ENCODE measurements around the gene KIF20B.

The KIF20B gene

GRCh38 chr10:89701242-89702120 lies at the start of gene KIF20B:
TSS of gene KIF20B (plus strand) at chr10:89701590. CDS start at chr10:89705295, 3,705 bp downstream.
- Histone ChIP-seq H3K4me3 (ENCODE audit: low read depth in 1 of 2, low read length in 2 of 2) (peak within 1 kb of the TSS; percentile 92 to 97), H3K27ac (ENCODE audit: low read length) (peak within 1 kb of the TSS; percentile 79), H3K27me3 (ENCODE audit: low read depth, low read length) (no peaks in the 10 kb centered on the region), H3K9me3 (ENCODE audit: control insufficient read depth in 1 of 2, low read length in 2 of 2) (no peaks in the 10 kb centered on the region), H3K36me3 (ENCODE audit: control insufficient read depth in 1 of 2, insufficient read depth in 2 of 2, low read length in 2 of 2) (no peaks in the 10 kb centered on the region), H3K4me1 (ENCODE audit: control insufficient read depth in 1 of 2, insufficient read depth in 2 of 2, low read length in 2 of 2) (peaks cover 4 to 5% of the 10 kb centered on the region in 2 donors)

- Histone ChIP-seq H3K4me3 (ENCODE audit: low read depth in 1 of 2, low read length in 2 of 2) (no peak overlapping the region), H3K36me3 (ENCODE audit: control insufficient read depth in 1 of 2, insufficient read depth in 2 of 2, low read length in 2 of 2) (no peaks in the 10 kb centered on the region), H3K27me3 (ENCODE audit: low read depth, low read length) (no peaks in the 10 kb centered on the region), H3K9me3 (ENCODE audit: control insufficient read depth in 1 of 2, low read length in 2 of 2) (no peaks in the 10 kb centered on the region), H3K27ac (ENCODE audit: low read length) (no peak overlapping the region), H3K4me1 (ENCODE audit: control insufficient read depth in 1 of 2, insufficient read depth in 2 of 2, low read length in 2 of 2) (no peaks in the 10 kb centered on the region)
These were observed 49.3 kb upstream of the KIF20B start for GRCh38 chr10:89651916-89652573.

- Histone ChIP-seq H3K27me3 (ENCODE audit: low read depth, low read length) (no peaks in the 10 kb centered on the region), H3K27ac (ENCODE audit: low read length) (no peak overlapping the region), H3K36me3 (ENCODE audit: control insufficient read depth in 1 of 2, insufficient read depth in 2 of 2, low read length in 2 of 2) (no peaks in the 10 kb centered on the region), H3K4me3 (ENCODE audit: low read depth in 1 of 2, low read length in 2 of 2) (no peak overlapping the region), H3K4me1 (ENCODE audit: control insufficient read depth in 1 of 2, insufficient read depth in 2 of 2, low read length in 2 of 2) (no peaks in the 10 kb centered on the region), H3K9me3 (ENCODE audit: control insufficient read depth in 1 of 2, low read length in 2 of 2) (no peaks in the 10 kb centered on the region)
These were observed 48.5 kb upstream of the KIF20B start for GRCh38 chr10:89652806-89653370.

GRCh38 chr10:89653410-89653869 lies 48.0 kb upstream of the KIF20B start:
- Histone ChIP-seq H3K4me3 (ENCODE audit: low read depth in 1 of 2, low read length in 2 of 2) (no peak overlapping the region), H3K36me3 (ENCODE audit: control insufficient read depth in 1 of 2, insufficient read depth in 2 of 2, low read length in 2 of 2) (no peaks in the 10 kb centered on the region), H3K4me1 (ENCODE audit: control insufficient read depth in 1 of 2, insufficient read depth in 2 of 2, low read length in 2 of 2) (no peaks in the 10 kb centered on the region), H3K27me3 (ENCODE audit: low read depth, low read length) (no peaks in the 10 kb centered on the region), H3K9me3 (ENCODE audit: control insufficient read depth in 1 of 2, low read length in 2 of 2) (no peaks in the 10 kb centered on the region), H3K27ac (ENCODE audit: low read length) (no peak overlapping the region)

- H3K27ac ChIP-seq (ENCODE audit: low read length): no peak overlapping the region
- no peaks in the 10 kb centered on the region for H3K9me3 ChIP-seq (ENCODE audit: control insufficient read depth in 1 of 2, low read length in 2 of 2)
- H3K4me3 ChIP-seq (ENCODE audit: low read depth in 1 of 2, low read length in 2 of 2): no peak overlapping the region
- no peaks in the 10 kb centered on the region for H3K36me3 ChIP-seq (ENCODE audit: control insufficient read depth in 1 of 2, insufficient read depth in 2 of 2, low read length in 2 of 2)
- H3K27me3 ChIP-seq (ENCODE audit: low read depth, low read length): no peaks in the 10 kb centered on the region
- H3K4me1 ChIP-seq (ENCODE audit: control insufficient read depth in 1 of 2, insufficient read depth in 2 of 2, low read length in 2 of 2): no peaks in the 10 kb centered on the region
These were observed 45.7 kb upstream of the KIF20B start for GRCh38 chr10:89655722-89656121.

- no peak overlapping the region for H3K27ac ChIP-seq (ENCODE audit: low read length)
- no peak overlapping the region for H3K4me3 ChIP-seq (ENCODE audit: low read depth in 1 of 2, low read length in 2 of 2)
- no peaks in the 10 kb centered on the region for H3K9me3 ChIP-seq (ENCODE audit: control insufficient read depth in 1 of 2, low read length in 2 of 2)
- no peaks in the 10 kb centered on the region for H3K36me3 ChIP-seq (ENCODE audit: control insufficient read depth in 1 of 2, insufficient read depth in 2 of 2, low read length in 2 of 2)
- no peaks in the 10 kb centered on the region for H3K4me1 ChIP-seq (ENCODE audit: control insufficient read depth in 1 of 2, insufficient read depth in 2 of 2, low read length in 2 of 2)
- H3K27me3 ChIP-seq (ENCODE audit: low read depth, low read length): no peaks in the 10 kb centered on the region
These were observed 44.1 kb upstream of the KIF20B start for GRCh38 chr10:89657302-89657701.

GRCh38 chr10:89659143-89660131 lies 42.0 kb upstream of the KIF20B start:
- H3K36me3 ChIP-seq (ENCODE audit: control insufficient read depth in 1 of 2, insufficient read depth in 2 of 2, low read length in 2 of 2): no peaks in the 10 kb centered on the region
- H3K9me3 ChIP-seq (ENCODE audit: control insufficient read depth in 1 of 2, low read length in 2 of 2): no peaks in the 10 kb centered on the region
- no peak overlapping the region for H3K27ac ChIP-seq (ENCODE audit: low read length)
- H3K4me1 ChIP-seq (ENCODE audit: control insufficient read depth in 1 of 2, insufficient read depth in 2 of 2, low read length in 2 of 2): no peaks in the 10 kb centered on the region
- no peaks in the 10 kb centered on the region for H3K27me3 ChIP-seq (ENCODE audit: low read depth, low read length)
- H3K4me3 ChIP-seq (ENCODE audit: low read depth in 1 of 2, low read length in 2 of 2): no peak overlapping the region

GRCh38 chr10:89662596-89662995 lies 38.8 kb upstream of the KIF20B start:
- Histone ChIP-seq H3K4me3 (ENCODE audit: low read depth in 1 of 2, low read length in 2 of 2) (no peak overlapping the region), H3K4me1 (ENCODE audit: control insufficient read depth in 1 of 2, insufficient read depth in 2 of 2, low read length in 2 of 2) (no peaks in the 10 kb centered on the region), H3K36me3 (ENCODE audit: control insufficient read depth in 1 of 2, insufficient read depth in 2 of 2, low read length in 2 of 2) (no peaks in the 10 kb centered on the region), H3K9me3 (ENCODE audit: control insufficient read depth in 1 of 2, low read length in 2 of 2) (no peaks in the 10 kb centered on the region), H3K27ac (ENCODE audit: low read length) (no peak overlapping the region), H3K27me3 (ENCODE audit: low read depth, low read length) (no peaks in the 10 kb centered on the region)

GRCh38 chr10:89663144-89663543 lies 38.2 kb upstream of the KIF20B start:
- no peaks in the 10 kb centered on the region for H3K9me3 ChIP-seq (ENCODE audit: control insufficient read depth in 1 of 2, low read length in 2 of 2)
- H3K27ac ChIP-seq (ENCODE audit: low read length): no peak overlapping the region
- H3K4me1 ChIP-seq (ENCODE audit: control insufficient read depth in 1 of 2, insufficient read depth in 2 of 2, low read length in 2 of 2): no peaks in the 10 kb centered on the region
- H3K27me3 ChIP-seq (ENCODE audit: low read depth, low read length): no peaks in the 10 kb centered on the region
- H3K4me3 ChIP-seq (ENCODE audit: low read depth in 1 of 2, low read length in 2 of 2): no peak overlapping the region
- H3K36me3 ChIP-seq (ENCODE audit: control insufficient read depth in 1 of 2, insufficient read depth in 2 of 2, low read length in 2 of 2): no peaks in the 10 kb centered on the region

- Histone ChIP-seq H3K4me1 (ENCODE audit: control insufficient read depth in 1 of 2, insufficient read depth in 2 of 2, low read length in 2 of 2) (no peaks in the 10 kb centered on the region), H3K4me3 (ENCODE audit: low read depth in 1 of 2, low read length in 2 of 2) (no peak overlapping the region)
These were observed 37.2 kb upstream of the KIF20B start for GRCh38 chr10:89664203-89664602.

More at GRCh38 chr10:89664203-89664602, 37.2 kb upstream of the KIF20B start:
- no peaks in the 10 kb centered on the region for H3K9me3 ChIP-seq (ENCODE audit: control insufficient read depth in 1 of 2, low read length in 2 of 2)
- no peaks in the 10 kb centered on the region for H3K27me3 ChIP-seq (ENCODE audit: low read depth, low read length)
- H3K27ac ChIP-seq (ENCODE audit: low read length): no peak overlapping the region
- H3K36me3 ChIP-seq (ENCODE audit: control insufficient read depth in 1 of 2, insufficient read depth in 2 of 2, low read length in 2 of 2): no peaks in the 10 kb centered on the region
